Measurements from ENCODE around the gene RGS9BP. TPM values are rescaled to one million over a fixed set of nuclear protein-coding genes. Genes with fewer than 3 reads are reported as not detected.
A peak's percentile ranks its signal among the peaks of the same experiment; 100 is the strongest.

Gene RGS9BP
- total RNA-seq, 2 donors from 2014 or later, result 0.42 TPM; not detected in 1

DNA sequence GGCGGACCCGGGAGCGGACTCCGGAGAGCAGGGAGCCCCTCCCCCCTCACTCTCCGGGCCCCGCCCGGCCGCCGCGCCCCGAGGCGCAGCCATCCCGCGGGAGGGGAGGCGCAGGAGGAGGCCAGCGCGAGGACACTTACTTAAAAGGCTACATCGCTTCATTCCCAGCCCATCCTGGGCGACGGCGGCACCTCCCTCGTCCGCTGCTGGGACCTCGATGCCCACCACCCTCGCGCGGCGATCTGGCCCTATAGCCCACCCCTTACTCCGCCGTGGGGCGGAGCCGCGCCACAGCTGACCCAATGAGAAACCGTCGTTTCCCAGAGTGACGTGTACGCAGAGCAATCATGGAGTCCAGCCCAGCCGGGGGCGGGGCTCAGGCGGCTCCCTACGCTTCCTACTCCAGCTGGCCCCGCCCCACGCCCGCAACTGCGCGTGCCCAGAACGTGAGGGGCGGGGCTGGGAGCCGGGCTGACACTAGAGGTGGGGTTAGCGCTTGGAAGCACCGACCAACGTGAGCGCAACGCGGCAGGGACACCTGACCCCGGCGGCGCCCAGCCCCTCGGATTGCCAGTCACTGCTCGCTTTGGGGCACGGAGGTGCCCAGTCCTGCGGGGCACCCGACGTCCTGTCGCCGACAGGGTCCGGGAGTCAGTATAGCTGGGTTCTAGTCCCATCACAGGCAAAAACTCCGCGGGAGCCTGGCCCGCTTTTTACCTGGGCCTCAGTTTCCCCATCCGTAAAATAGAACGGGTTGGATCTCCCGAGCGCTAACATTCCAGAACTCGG, 523 bp upstream of the RGS9BP start, which contains the start of gene ANKRD27:
Gene ANKRD27, minus strand, starts transcription at position 250 of the 789 bp plus-strand sequence. CDS start 16,165 bp downstream, outside the sequence.
- H3K36me3 ChIP-seq, result no peaks in the 10 kb centered on the region

DNA sequence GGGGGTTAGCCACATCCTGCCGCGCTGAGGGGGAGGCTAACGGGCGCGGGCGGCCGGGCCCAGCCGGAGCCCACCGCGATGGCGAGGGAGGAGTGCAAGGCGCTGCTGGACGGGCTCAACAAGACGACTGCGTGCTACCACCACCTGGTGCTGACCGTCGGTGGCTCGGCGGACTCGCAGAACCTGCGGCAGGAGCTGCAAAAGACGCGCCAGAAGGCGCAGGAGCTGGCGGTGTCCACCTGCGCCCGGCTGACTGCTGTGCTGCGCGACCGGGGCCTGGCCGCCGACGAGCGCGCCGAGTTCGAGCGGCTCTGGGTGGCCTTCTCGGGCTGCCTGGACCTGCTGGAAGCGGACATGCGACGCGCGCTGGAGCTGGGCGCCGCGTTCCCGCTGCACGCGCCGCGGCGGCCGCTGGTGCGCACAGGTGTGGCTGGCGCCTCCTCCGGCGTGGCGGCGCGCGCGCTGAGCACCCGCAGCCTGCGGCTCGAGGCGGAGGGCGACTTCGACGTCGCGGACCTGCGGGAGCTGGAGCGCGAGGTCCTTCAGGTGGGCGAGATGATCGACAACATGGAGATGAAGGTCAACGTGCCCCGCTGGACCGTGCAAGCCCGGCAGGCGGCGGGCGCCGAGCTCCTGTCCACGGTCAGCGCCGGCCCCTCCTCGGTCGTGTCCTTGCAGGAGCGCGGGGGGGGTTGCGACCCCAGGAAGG, 692 bp downstream of the RGS9BP start:
- DNase-seq (ENCODE audit: low spot score) (no peak), ATAC-seq (ENCODE audit: insufficient number of reproducible peaks, low FRiP score, low read depth) (no peak)
- TF ChIP-seq, protein P1, sequence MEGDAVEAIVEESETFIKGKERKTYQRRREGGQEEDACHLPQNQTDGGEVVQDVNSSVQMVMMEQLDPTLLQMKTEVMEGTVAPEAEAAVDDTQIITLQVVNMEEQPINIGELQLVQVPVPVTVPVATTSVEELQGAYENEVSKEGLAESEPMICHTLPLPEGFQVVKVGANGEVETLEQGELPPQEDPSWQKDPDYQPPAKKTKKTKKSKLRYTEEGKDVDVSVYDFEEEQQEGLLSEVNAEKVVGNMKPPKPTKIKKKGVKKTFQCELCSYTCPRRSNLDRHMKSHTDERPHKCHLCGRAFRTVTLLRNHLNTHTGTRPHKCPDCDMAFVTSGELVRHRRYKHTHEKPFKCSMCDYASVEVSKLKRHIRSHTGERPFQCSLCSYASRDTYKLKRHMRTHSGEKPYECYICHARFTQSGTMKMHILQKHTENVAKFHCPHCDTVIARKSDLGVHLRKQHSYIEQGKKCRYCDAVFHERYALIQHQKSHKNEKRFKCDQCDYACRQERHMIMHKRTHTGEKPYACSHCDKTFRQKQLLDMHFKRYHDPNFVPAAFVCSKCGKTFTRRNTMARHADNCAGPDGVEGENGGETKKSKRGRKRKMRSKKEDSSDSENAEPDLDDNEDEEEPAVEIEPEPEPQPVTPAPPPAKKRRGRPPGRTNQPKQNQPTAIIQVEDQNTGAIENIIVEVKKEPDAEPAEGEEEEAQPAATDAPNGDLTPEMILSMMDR (IDR thresholded peaks at IDR 0.05), result no peak
- Histone ChIP-seq H3K27me3 (replicated peaks; ENCODE audit: insufficient read depth) (no peaks in the 10 kb centered on the region), H3K27ac (no peak overlapping the region), H3K9me3 (no peaks in the 10 kb centered on the region), H3K4me3 (peak overlapping the region; percentile 92), H3K36me3 (no peaks in the 10 kb centered on the region), H3K4me1 (ENCODE audit: control insufficient read depth in 1 of 2, low read depth in 2 of 2) (peaks cover 9 to 31% of the 10 kb centered on the region in 2 donors)

More for the DNA sequence above, 523 bp upstream of the RGS9BP start, which contains the start of gene ANKRD27:
- DNase-seq (ENCODE audit: low spot score) (peak; percentile 90), ATAC-seq (ENCODE audit: insufficient number of reproducible peaks, low FRiP score, low read depth) (peak; percentile 97)
- Histone ChIP-seq H3K4me1 (ENCODE audit: control insufficient read depth in 1 of 2, low read depth in 2 of 2) (peaks cover 9 to 31% of the 10 kb centered on the region in 2 donors), H3K27ac (peak within 1 kb of the TSS in 1 of 2 donors; percentile 57), H3K4me3 (peak within 1 kb of the TSS; percentile 92), H3K27me3 (replicated peaks; ENCODE audit: insufficient read depth) (no peaks in the 10 kb centered on the region), H3K9me3 (no peaks in the 10 kb centered on the region)
- TF ChIP-seq, protein P1 (IDR thresholded peaks at IDR 0.05), result no peak

DNA sequence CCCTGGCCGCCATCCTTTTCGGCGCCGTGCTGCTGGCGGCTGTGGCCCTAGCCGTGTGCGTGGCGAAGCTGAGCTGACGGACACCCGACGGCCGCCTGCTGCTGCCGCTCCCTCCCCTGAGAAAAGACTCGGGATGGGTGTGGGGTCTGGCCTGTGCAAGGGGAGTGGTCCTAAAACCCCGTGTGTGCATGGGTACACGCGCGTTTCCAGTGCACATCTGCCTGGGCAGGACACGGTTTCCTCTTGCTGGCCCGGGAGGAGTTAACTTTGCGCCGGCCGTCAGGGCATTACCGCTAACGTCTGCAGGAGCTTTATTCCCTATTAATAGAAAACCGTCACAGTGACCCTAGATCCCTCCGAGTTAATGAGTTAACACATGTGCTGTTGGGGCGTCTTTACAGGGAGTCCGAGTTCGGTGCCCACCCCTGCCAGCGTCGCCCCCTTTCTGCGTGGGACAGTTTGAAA, 1.3 kb downstream of the RGS9BP start:
- H3K36me3 ChIP-seq, result no peaks in the 10 kb centered on the region
- DNase-seq (ENCODE audit: low spot score) (no peak), ATAC-seq (ENCODE audit: insufficient number of reproducible peaks, low FRiP score, low read depth) (no peak)
- peak overlapping the region; percentile 92 for H3K4me3 ChIP-seq
- H3K27ac ChIP-seq, result no peak overlapping the region
- H3K9me3 ChIP-seq, result no peaks in the 10 kb centered on the region
- H3K27me3 ChIP-seq (replicated peaks; ENCODE audit: insufficient read depth), result no peaks in the 10 kb centered on the region
- peaks cover 9 to 31% of the 10 kb centered on the region in 2 donors for H3K4me1 ChIP-seq (ENCODE audit: control insufficient read depth in 1 of 2, low read depth in 2 of 2)
- TF ChIP-seq, protein P1 (IDR thresholded peaks at IDR 0.05), result no peak

DNA sequence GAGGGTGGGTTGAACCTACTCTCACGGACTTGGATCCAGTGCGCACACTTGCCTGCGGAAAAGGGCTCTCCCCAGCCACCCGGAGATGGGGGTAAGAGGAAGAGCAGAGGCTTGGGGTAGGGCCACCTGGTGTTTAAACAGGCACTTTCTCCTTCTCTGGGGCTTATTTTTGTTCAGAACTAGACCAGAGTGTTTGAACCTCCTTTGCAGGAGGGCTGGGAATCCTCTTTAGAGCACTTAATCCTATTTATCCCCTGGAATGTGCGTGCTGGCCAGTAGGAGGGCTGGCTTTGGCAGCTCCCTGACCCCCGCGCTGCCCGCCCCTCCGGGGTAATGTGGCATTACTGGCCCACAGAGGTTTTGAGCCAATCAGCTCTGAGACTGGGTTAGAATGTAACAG, 2.0 kb downstream of the RGS9BP start:
- Histone ChIP-seq H3K9me3 (no peaks in the 10 kb centered on the region), H3K4me1 (ENCODE audit: control insufficient read depth in 1 of 2, low read depth in 2 of 2) (peaks cover 9 to 29% of the 10 kb centered on the region in 2 donors), H3K36me3 (no peaks in the 10 kb centered on the region), H3K27ac (no peak overlapping the region), H3K27me3 (replicated peaks; ENCODE audit: insufficient read depth) (no peaks in the 10 kb centered on the region), H3K4me3 (no peak overlapping the region)
- ATAC-seq (ENCODE audit: insufficient number of reproducible peaks, low FRiP score, low read depth) (no peak), DNase-seq (ENCODE audit: low spot score) (no peak)
- TF ChIP-seq, protein P1 (IDR thresholded peaks at IDR 0.05), result no peak

DNA sequence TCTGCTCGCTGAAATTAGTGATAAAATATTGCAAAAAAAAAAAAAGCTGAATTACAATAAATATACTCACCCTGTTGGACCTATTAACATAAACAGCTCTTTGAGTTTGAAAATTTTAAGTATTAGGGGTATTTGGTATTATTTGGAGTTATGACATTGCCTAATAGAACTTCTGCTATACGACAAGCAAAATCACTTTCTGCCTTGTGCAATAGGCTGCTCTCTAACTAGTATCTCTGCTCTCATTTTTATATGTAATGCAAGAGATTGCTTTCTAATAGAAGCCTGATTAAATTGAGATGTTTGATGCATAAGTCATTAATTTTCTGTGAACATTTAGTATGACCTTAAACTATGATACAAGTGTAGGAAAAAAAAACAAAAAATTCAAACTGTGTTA, 5.3 kb downstream of the RGS9BP start:
- DNase-seq (ENCODE audit: low spot score), result no peak
- no peak for ATAC-seq (ENCODE audit: insufficient number of reproducible peaks, low FRiP score, low read depth)
- TF ChIP-seq, protein P1 (IDR thresholded peaks at IDR 0.05), result no peak

More for the DNA sequence above, 5.3 kb downstream of the RGS9BP start:
- Histone ChIP-seq H3K27me3 (replicated peaks; ENCODE audit: insufficient read depth) (no peaks in the 10 kb centered on the region), H3K4me3 (no peak overlapping the region), H3K27ac (no peak overlapping the region), H3K4me1 (ENCODE audit: control insufficient read depth in 1 of 2, low read depth in 2 of 2) (peaks cover 0 to 8% of the 10 kb centered on the region in 2 donors), H3K9me3 (no peaks in the 10 kb centered on the region), H3K36me3 (no peaks in the 10 kb centered on the region)
